Measurements from ENCODE around the gene TGM5. TPM values are rescaled to one million over a fixed set of nuclear protein-coding genes. Genes with fewer than 3 reads are reported as not detected.

TGM5 gene

Small RNAs within 50 kb of the gene (small RNA-seq; reads per million reads assigned to genes)
- gene RF00019 = not detected

Measured in skeletal muscle satellite cell (primary cell).